Superior temporal gyrus (tissue), 1 donor: ENCODE results near the gene GPR39.
A peak's percentile ranks its signal among the peaks of the same experiment; 100 is the strongest.

Experiments
- DNase-seq: peaks from one replicate; pipeline ENCODE4 v3.0.0-alpha.2; 2016; ENCODE audit errors: extremely low spot score

The GPR39 gene

GRCh38 chr2:132412021-132412420 lies 4.6 kb upstream of the GPR39 start:
- DNase-seq, result no peak

GRCh38 chr2:132414081-132414480 lies 2.5 kb upstream of the GPR39 start:
- DNase-seq, result no peak

- no peak for DNase-seq
Measured at GRCh38 chr2:132415256-132415914, 1.2 kb upstream of the GPR39 start.

GRCh38 chr2:132415915-132416722 lies 486 bp upstream of the GPR39 start:
- peak; percentile 15 for DNase-seq

- no peak for DNase-seq
Measured at GRCh38 chr2:132417430-132418035, 928 bp downstream of the GPR39 start.

- DNase-seq, result no peak
Measured at GRCh38 chr2:132419235-132419634, 2.6 kb downstream of the GPR39 start.

GRCh38 chr2:132419941-132420340 lies 3.3 kb downstream of the GPR39 start:
- DNase-seq, result no peak

GRCh38 chr2:132420816-132421805 lies 4.5 kb downstream of the GPR39 start:
- DNase-seq, result no peak

- no peak for DNase-seq
Measured at GRCh38 chr2:132422736-132423135, 6.1 kb downstream of the GPR39 start.

GRCh38 chr2:132424526-132425121 lies 8.0 kb downstream of the GPR39 start:
- DNase-seq, result no peak

- no peak for DNase-seq
Measured at GRCh38 chr2:132426033-132426432, 9.4 kb downstream of the GPR39 start.

GRCh38 chr2:132426656-132427055 lies 10.1 kb downstream of the GPR39 start:
- DNase-seq, result no peak

- DNase-seq, result no peak
Measured at GRCh38 chr2:132429351-132429750, 12.7 kb downstream of the GPR39 start.

GRCh38 chr2:132429941-132430573 lies 13.5 kb downstream of the GPR39 start:
- no peak for DNase-seq

GRCh38 chr2:132430895-132431294 lies 14.3 kb downstream of the GPR39 start:
- no peak for DNase-seq

GRCh38 chr2:132437852-132438669 lies 21.5 kb downstream of the GPR39 start:
- no peak for DNase-seq

- no peak for DNase-seq
Measured at GRCh38 chr2:132438691-132439090, 22.1 kb downstream of the GPR39 start.

GRCh38 chr2:132439703-132440398 lies 23.2 kb downstream of the GPR39 start:
- DNase-seq, result no peak

- no peak for DNase-seq
Measured at GRCh38 chr2:132441051-132441450, 24.4 kb downstream of the GPR39 start.
